H1 (cell line): ENCODE results near the gene EIPR1. TPM values are rescaled to one million over a fixed set of nuclear protein-coding genes. Genes with fewer than 3 reads are reported as not detected.

Source experiments
- CBX8 ChIP-seq: fragments of 300-800, 300-1000 bp; sonication (generic); IDR thresholded peaks from 2 replicates; pipeline ENCODE4 v1.7.1; 2016; ENCODE audit warnings: low read depth, low read length, borderline replicate concordance
- CHD2 ChIP-seq: IDR thresholded peaks from 2 replicates; pipeline ENCODE4 v1.6.1; 2012; ENCODE audit warnings: low read length, improper control_type of control experiment
- CREB1 ChIP-seq: IDR thresholded peaks from 2 replicates; pipeline ENCODE4 v1.6.1; 2012; ENCODE audit warnings: inconsistent platforms
- GABPA ChIP-seq: IDR thresholded peaks from 2 replicates; pipeline ENCODE4 v1.6.1; 2011; ENCODE audit warnings: mild to moderate bottlenecking, low read length, moderate library complexity, borderline replicate concordance; ENCODE audit not compliant: insufficient read depth
- JUND ChIP-seq: IDR thresholded peaks from 2 replicates; pipeline ENCODE4 v1.6.1; 2011; ENCODE audit warnings: mild to moderate bottlenecking, improper control_type of control experiment, low read length
- KDM1A ChIP-seq: fragments of 200-600, 300-600 bp; sonication (generic); IDR thresholded peaks from 2 replicates; pipeline ENCODE4 v1.7.1; 2016; ENCODE audit warnings: mild to moderate bottlenecking, low read length, borderline replicate concordance
- KDM5A ChIP-seq: fragments of 200-600 bp; IDR thresholded peaks from 2 replicates; pipeline ENCODE4 v1.7.1; 2012; ENCODE audit warnings: mild to moderate bottlenecking, low read length, inconsistent platforms, mixed read lengths
- NANOG ChIP-seq: IDR thresholded peaks from 2 replicates; pipeline ENCODE4 v1.6.1; 2011; ENCODE audit warnings: low read length, low read depth, mild to moderate bottlenecking, inconsistent platforms; ENCODE audit not compliant: insufficient read depth, poor library complexity, severe bottlenecking
- PHF8 ChIP-seq: fragments of 200-600 bp; sonication (generic); conservative IDR thresholded peaks from 2 replicates; pipeline ENCODE4 v1.7.1; 2012; ENCODE audit warnings: low read depth, mild to moderate bottlenecking, inconsistent platforms, low read length, moderate library complexity
- POLR2A ChIP-seq, 2 experiments: IDR thresholded peaks; 1 replicate in 1 of 2; 2 replicates in 1 of 2; pipeline ENCODE4 v1.6.1; 2011; ENCODE audit warnings: low read depth in 2 of 2, low read length in 2 of 2, mild to moderate bottlenecking in 2 of 2; ENCODE audit errors: control extremely low read depth in 1 of 2
- POLR2AphosphoS5 ChIP-seq: IDR thresholded peaks from 2 replicates; pipeline ENCODE4 v1.6.1; 2011; ENCODE audit warnings: low read depth, low read length
- RAD21 ChIP-seq, 2 experiments: IDR thresholded peaks in 1 of 2; conservative IDR thresholded peaks in 1 of 2; 2 replicates each; pipeline ENCODE4 v1.6.1; 2011; ENCODE audit warnings: low read depth in 2 of 2, low read length in 2 of 2, improper control_type of control experiment in 1 of 2, inconsistent platforms in 1 of 2, mild to moderate bottlenecking in 1 of 2, moderate library complexity in 1 of 2
- RBBP5 ChIP-seq: IDR thresholded peaks from 2 replicates; pipeline ENCODE4 v1.7.1; 2012; ENCODE audit warnings: low read depth, mild to moderate bottlenecking, inconsistent platforms, low read length, moderate library complexity, borderline replicate concordance
- RNF2 ChIP-seq: fragments of 200-900, 300-1000 bp; sonication (generic); IDR thresholded peaks from 2 replicates; pipeline ENCODE4 v1.7.1; 2016; ENCODE audit warnings: borderline replicate concordance, low read depth, mild to moderate bottlenecking, antibody characterized with exemption, low read length; ENCODE audit not compliant: poor library complexity, severe bottlenecking; ENCODE audit errors: missing control alignments
- TAF1 ChIP-seq: IDR thresholded peaks from 2 replicates; pipeline ENCODE4 v1.6.1; 2011; ENCODE audit warnings: mild to moderate bottlenecking, low read depth, low read length
- ZNF274 ChIP-seq: IDR thresholded peaks from 2 replicates; pipeline ENCODE4 v1.7.0; 2012; ENCODE audit warnings: low read length, borderline replicate concordance; ENCODE audit errors: extremely low read depth
- polyA plus RNA-seq, 7 experiments: library from polyadenylated mRNA; depleted of rRNA in 3 of 7; stranded (reverse) in 5 of 7; unstranded in 2 of 7; fragments of >200 nt in 5 of 7; fragments of 200-250 nt in 2 of 7; gene quantifications; 1 replicate in 5 of 7; 2 replicates in 1 of 7; 4 replicates in 1 of 7; pipeline versions ENCODE4 v1.2.1 to v1.2.3, GENCODE V29; 2011 to 2013; ENCODE audit warnings: missing spikeins in 2 of 7, mixed read lengths in 2 of 7
- total RNA-seq: library from RNA; stranded (reverse); fragmentation: NEBNext Ultra II Directional; extraction: Animal tissue kit (Norgen Biotek cat#: 25700); gene quantifications from 2 replicates; pipeline ENCODE4 v1.2.1, GENCODE V29; 2021

The EIPR1 gene
- total and polyA plus RNA-seq, 2 of the 8 experiments (the other 6 are each of a cell fraction or from before 2014, with no cell fraction given): 26.3 to 56.4 TPM

DNA sequence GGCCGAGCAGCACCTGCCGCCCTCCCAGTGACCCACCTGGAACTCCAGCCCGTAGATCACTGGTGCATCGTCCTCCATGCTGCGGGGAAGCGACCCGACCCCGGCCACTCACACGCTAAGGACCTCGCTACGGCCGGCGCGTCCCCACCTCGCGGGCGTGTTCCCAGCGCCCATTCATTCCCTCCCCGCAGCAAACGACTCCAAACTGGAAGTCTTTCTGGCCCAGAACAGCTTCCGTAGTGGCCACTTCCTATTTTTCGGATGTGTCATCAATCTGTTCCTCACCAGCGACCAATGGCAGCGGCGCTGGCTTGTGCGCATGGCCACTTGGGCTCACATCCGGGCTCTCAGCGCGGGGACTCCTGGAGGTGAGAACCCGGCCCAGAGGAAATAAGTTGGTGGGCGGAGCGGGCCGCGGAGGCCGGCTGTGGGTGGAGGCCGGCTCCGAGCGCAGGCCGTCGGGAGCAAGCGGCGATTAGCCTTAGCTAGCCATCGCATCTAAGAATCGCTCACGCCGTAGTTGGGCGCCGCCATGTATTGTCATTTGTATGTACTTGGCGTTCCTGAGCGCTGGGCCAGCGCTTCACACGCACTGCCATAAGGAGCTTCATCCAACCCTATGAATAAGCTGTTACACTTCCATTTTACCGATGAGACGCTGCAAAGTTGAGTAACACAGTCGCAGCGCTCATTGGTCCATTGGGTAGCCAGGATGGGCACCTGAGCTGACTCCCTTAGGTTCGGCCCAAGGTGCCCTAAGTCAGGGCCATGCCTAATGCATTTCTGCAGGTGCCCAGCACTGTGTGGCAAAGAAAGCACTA lies at the start of gene EIPR1 (continued):
- no peak for TF ChIP-seq RNF2
- peak; percentile 64 for TF ChIP-seq KDM5A
- no peak for TF ChIP-seq CBX8
- 0 out of 2 replicates have a peak, but pooled peaks have one; percentile 3 for TF ChIP-seq KDM1A
- peak; percentile 85 for TF ChIP-seq CREB1
- TF ChIP-seq JUND: 0 out of 2 replicates have a peak, but pooled peaks have one; percentile 54
- peak; percentile 5 for TF ChIP-seq NANOG
- TF ChIP-seq TAF1: peak; percentile 81
- TF ChIP-seq POLR2AphosphoS5: no peak; the same call in none of the 2 replicates
- peak; percentile 46 to 63 for TF ChIP-seq POLR2A (IDR thresholded peaks at IDR 0.05; ENCODE audit: control extremely low read depth in 1 of 2, low read depth in 2 of 2, low read length in 2 of 2)
- TF ChIP-seq GABPA: peak; percentile 25; the same call in 1 of the 2 replicates
- TF ChIP-seq PHF8: peak; percentile 84
- no peak for TF ChIP-seq CHD2
- no peak for TF ChIP-seq ZNF274
- TF ChIP-seq RBBP5: peak; percentile 71; the same call in 1 of the 2 replicates
- peak in 1 of 2 experiments; percentile 1; a peak in 2 of 4 replicates for TF ChIP-seq RAD21 (IDR thresholded peaks at IDR 0.05 in 1 of 2, conservative IDR thresholded peaks at IDR 0.05 in 1 of 2; ENCODE audit: low read depth in 2 of 2, low read length in 2 of 2)
